H1 (cell line): ENCODE data around the gene RAB29.

Source experiments
- CTCF ChIP-seq, 3 experiments: IDR thresholded peaks; 1 replicate in 2 of 3; 2 replicates in 1 of 3; pipeline versions ENCODE4 v1.5.1 to v1.6.1; 2011; ENCODE audit warnings: low read length in 3 of 3, mild to moderate bottlenecking in 3 of 3, inconsistent platforms in 2 of 3, low read depth in 1 of 3, moderate library complexity in 1 of 3; ENCODE audit not compliant: insufficient read depth in 1 of 3; ENCODE audit errors: control extremely low read depth in 1 of 3
- TBP ChIP-seq: IDR thresholded peaks from 2 replicates; pipeline ENCODE4 v1.6.1; 2011; ENCODE audit warnings: low read depth, low read length, improper control_type of control experiment

GRCh38 chr1:205805082-205805711 lies 29.9 kb upstream of the RAB29 start:
- TF ChIP-seq TBP (no peak), CTCF (IDR thresholded peaks at IDR 0.05; ENCODE audit: control extremely low read depth in 1 of 3, insufficient read depth in 1 of 3, low read depth in 1 of 3, low read length in 3 of 3) (no peak)
